H1 (cell line): ENCODE data around the gene BYSL. TPM values are rescaled to one million over a fixed set of nuclear protein-coding genes. Genes with fewer than 3 reads are reported as not detected.

Source experiments
- ASH2L ChIP-seq: fragments of 200-600, 300-600 bp; sonication (generic); IDR thresholded peaks from one replicate; pipeline ENCODE4 v1.7.1; 2017; ENCODE audit warnings: low read length
- MAFK ChIP-seq: IDR thresholded peaks from 2 replicates; pipeline ENCODE4 v1.6.1; 2012; ENCODE audit warnings: low read depth, mild to moderate bottlenecking, improper control_type of control experiment, low read length
- NANOG ChIP-seq: IDR thresholded peaks from 2 replicates; pipeline ENCODE4 v1.6.1; 2011; ENCODE audit warnings: low read length, low read depth, mild to moderate bottlenecking, inconsistent platforms; ENCODE audit not compliant: insufficient read depth, poor library complexity, severe bottlenecking
- POU5F1 ChIP-seq: IDR thresholded peaks from 2 replicates; pipeline ENCODE4 v1.6.1; 2011; ENCODE audit warnings: low read depth, mild to moderate bottlenecking, low read length, moderate library complexity
- RNF2 ChIP-seq: fragments of 200-900, 300-1000 bp; sonication (generic); IDR thresholded peaks from 2 replicates; pipeline ENCODE4 v1.7.1; 2016; ENCODE audit warnings: borderline replicate concordance, low read depth, mild to moderate bottlenecking, antibody characterized with exemption, low read length; ENCODE audit not compliant: poor library complexity, severe bottlenecking; ENCODE audit errors: missing control alignments
- TAF1 ChIP-seq: IDR thresholded peaks from 2 replicates; pipeline ENCODE4 v1.6.1; 2011; ENCODE audit warnings: mild to moderate bottlenecking, low read depth, low read length
- YY1 ChIP-seq: IDR thresholded peaks from 2 replicates; pipeline ENCODE4 v1.6.1; 2011; ENCODE audit warnings: low read depth, mild to moderate bottlenecking, low read length
- polyA plus RNA-seq, 7 experiments: library from polyadenylated mRNA; depleted of rRNA in 3 of 7; stranded (reverse) in 5 of 7; unstranded in 2 of 7; fragments of >200 nt in 5 of 7; fragments of 200-250 nt in 2 of 7; gene quantifications; 1 replicate in 5 of 7; 2 replicates in 1 of 7; 4 replicates in 1 of 7; pipeline versions ENCODE4 v1.2.1 to v1.2.3, GENCODE V29; 2011 to 2013; ENCODE audit warnings: missing spikeins in 2 of 7, mixed read lengths in 2 of 7
- total RNA-seq: library from RNA; stranded (reverse); fragmentation: NEBNext Ultra II Directional; extraction: Animal tissue kit (Norgen Biotek cat#: 25700); gene quantifications from 2 replicates; pipeline ENCODE4 v1.2.1, GENCODE V29; 2021

BYSL gene
- total and polyA plus RNA-seq, 2 of the 8 experiments (the other 6 are each of a cell fraction or from before 2014, with no cell fraction given), result 37.3 to 49.2 TPM

- no peak for TF ChIP-seq YY1
- no peak for TF ChIP-seq RNF2
- TF ChIP-seq NANOG, result no peak
- no peak for TF ChIP-seq ASH2L
- peak; percentile 93 for TF ChIP-seq MAFK
- TF ChIP-seq TAF1, result 0 out of 2 replicates have a peak, but pooled peaks have one; percentile 46
- no peak for TF ChIP-seq POU5F1
Observed at GRCh38 chr6:41966961-41967311, 45.6 kb downstream of the BYSL start (continued).
